Astrocyte of the cerebellum (primary cell): ENCODE measurements around the gene ADCY1.

Experiments used
- DNase-seq: peaks from one replicate; pipeline ENCODE4 v3.0.0-alpha.2; 2011; ENCODE audit warnings: low read depth
- H3K4me3 ChIP-seq: 2 replicates; pipeline ENCODE4 v1.5.1; 2011; ENCODE audit warnings: mild to moderate bottlenecking, low read depth, low read length, moderate library complexity
- in situ Hi-C: cut with HindIII; loops from 2 replicates; pipeline ENCODE4 v1.10.0; 2017; ENCODE audit warnings: low sequenced_read_pairs
- TF ChIP-seq, protein P1 (sequence below): IDR thresholded peaks from 2 replicates; pipeline ENCODE4 v1.5.1; 2012; ENCODE audit warnings: low read length, low read depth, moderate library complexity, mild to moderate bottlenecking; ENCODE audit errors: missing control alignments

The ADCY1 gene

DNA sequence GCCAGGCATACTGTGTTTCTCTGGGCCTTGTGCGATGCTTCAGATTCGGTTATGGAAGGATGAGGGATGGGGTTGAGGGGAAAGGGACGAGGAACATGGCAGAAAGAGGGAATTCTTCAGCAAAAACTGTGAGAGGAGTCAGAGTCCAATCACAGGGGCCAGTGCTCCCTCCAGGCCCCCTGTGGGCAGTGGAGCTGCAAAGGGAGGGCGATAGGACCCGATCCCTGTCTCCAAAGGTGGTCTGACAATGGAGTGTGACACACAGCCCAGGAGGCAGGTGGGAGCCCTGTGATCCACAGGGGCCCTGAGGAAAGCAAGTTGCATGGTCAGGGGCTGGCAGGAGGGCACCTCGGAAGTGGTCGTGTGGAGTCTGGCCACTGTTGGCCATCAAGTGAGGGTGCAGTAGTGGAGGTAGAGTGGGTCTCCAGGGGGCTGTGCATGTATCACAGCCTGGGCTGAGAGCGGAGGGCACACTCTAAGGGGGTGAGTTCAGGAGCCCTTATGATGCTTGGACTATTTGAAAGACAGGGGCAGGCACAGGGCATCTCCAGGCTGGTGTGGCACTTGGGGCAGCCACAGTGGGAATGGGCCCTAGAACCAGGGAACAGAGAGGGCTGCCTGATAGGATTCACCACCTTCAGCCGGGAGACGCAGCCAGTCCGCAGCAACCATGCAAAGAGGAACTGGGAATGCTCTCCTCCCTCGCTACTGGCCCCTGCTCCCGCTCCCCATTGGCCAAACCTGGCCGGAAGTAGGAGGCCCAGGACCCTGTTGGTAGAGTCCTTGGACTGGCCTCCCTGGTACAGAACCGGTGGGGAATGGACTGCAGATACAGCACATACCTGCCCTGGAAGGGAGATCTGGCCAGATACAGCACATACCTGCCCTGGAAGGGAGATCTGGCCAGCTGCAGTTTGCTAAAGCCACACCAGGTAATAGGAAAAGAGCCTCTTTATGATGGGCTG lies 115.9 kb downstream of the ADCY1 start:
- DNase-seq: no peak
- in situ Hi-C loops: no loop called here
- no peak overlapping the region for H3K4me3 ChIP-seq
- TF ChIP-seq, protein P1, sequence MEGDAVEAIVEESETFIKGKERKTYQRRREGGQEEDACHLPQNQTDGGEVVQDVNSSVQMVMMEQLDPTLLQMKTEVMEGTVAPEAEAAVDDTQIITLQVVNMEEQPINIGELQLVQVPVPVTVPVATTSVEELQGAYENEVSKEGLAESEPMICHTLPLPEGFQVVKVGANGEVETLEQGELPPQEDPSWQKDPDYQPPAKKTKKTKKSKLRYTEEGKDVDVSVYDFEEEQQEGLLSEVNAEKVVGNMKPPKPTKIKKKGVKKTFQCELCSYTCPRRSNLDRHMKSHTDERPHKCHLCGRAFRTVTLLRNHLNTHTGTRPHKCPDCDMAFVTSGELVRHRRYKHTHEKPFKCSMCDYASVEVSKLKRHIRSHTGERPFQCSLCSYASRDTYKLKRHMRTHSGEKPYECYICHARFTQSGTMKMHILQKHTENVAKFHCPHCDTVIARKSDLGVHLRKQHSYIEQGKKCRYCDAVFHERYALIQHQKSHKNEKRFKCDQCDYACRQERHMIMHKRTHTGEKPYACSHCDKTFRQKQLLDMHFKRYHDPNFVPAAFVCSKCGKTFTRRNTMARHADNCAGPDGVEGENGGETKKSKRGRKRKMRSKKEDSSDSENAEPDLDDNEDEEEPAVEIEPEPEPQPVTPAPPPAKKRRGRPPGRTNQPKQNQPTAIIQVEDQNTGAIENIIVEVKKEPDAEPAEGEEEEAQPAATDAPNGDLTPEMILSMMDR: no peak

DNA sequence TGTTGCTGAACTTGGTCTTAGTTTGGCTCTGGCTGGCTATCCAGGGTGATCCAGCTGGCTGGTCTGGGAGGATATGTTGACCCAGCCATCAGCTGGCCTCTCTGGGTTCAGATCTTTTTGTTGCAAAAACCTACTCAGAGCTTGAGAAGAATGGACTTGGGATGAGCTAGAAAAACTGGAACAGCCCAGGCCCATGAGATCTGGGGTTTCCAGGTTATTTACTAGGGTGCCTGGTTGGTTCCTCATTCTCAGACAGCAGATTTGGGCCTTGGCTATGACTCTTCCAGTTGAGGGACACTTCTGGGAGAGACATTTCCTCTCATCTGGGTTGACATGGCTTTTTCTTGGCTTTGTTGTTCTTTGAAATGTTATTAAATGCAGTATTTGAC lies 116.6 kb downstream of the ADCY1 start:
- H3K4me3 ChIP-seq: no peak overlapping the region
- no peak for DNase-seq
- in situ Hi-C loops: no loop called here
- TF ChIP-seq, protein P1: no peak

DNA sequence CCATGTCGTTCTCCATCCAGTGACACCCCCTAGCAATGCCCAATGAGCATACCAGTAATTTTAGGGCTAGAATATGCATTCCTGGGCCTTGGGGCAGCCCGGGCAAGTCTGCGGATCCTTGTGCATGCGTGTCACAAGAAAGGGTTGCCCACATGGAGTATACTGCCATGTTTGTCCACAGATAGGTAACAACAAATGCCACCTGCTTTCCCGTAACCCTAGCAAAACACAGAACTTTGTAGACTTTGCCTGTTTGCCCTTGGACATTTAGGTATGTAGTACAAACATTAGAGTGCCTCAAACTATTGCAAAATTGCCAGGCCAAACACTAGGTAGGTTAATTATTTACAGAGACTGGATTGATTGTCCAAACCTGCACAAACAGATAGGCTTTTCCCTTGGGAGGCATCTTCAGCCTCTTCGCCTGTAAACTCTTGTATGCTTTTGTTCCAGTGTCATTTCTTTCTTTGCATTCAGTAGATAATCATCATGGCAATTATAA lies 117.0 kb downstream of the ADCY1 start:
- in situ Hi-C loops: no loop called here
- H3K4me3 ChIP-seq: no peak overlapping the region
- no peak for DNase-seq
- TF ChIP-seq, protein P1: no peak

DNA sequence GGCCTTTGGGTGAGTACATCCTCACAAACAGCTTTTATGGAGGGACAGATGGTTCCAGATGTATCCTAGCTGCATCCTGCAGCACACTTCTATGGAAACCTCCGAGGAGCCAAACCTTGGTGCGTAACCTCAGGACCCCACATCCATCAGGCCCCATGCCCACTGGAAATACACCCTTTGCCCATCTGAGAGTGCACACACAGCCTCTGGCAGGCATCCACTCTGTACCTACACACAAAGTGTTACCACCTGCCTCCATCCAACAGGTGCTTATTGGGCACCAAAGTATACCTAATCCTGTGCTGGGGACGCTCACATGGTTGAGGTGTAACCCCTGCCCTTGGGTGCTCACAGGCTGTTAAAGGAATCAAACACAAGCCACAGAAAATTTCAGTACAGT lies 117.9 kb downstream of the ADCY1 start:
- no peak overlapping the region for H3K4me3 ChIP-seq
- DNase-seq: no peak
- in situ Hi-C loops: no loop called here
- TF ChIP-seq, protein P1: no peak

DNA sequence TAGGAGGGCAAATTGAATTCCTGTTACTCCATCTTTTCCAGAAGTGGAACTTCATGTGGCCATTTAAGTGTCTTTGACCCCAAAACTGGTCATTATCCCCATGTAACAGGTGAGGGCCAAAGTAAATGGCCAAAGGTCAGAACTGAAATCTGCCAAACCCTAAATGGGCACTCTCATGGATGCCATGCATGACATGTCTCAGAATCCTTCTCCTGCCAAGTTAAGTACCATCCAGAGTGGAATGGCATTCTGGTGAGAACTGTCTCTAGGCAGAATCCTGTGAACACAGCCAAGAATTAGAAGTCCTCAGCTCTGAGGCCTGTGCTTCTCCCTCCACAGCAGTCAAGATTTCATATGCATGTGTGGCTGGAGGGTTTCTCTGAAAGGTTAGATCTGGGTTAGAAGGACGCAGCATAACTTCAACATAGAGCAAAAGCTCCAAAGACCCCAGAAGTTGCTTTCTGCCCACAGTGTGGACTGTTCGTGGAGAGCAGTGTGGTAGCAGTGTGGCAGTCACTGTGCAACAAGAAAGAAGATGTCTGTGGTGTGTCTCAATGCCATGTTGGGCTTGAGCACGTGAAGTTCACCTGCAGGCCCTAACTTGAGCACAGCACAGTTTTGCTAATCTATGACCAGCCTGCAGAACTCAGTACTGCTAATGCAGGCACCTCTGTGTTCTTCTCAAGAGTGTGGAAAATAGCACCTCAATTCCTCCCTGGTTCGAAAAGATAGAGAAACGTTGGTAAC lies 121.3 kb downstream of the ADCY1 start:
- TF ChIP-seq, protein P1: no peak
- H3K4me3 ChIP-seq: no peak overlapping the region
- in situ Hi-C loops: no loop called here
- no peak for DNase-seq

DNA sequence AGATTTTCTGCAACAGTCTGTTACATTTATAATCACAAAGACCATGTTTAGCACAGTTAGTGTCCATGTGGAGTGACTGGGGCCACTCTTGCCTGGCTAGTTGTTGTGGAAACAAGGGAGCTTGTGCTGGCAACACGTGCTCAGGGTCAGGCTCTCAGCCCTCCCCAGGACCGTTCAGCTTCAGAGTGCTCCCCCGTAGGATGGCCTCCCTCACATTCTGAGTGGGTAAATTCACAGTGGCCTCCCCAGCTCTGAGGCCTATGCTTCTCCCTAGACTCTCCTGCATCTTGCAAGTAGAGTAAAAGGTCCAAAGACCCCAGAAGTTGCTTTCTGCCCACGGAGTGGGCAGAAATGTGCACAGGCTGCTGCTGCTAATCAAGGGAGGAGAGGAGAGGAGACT lies 122.3 kb downstream of the ADCY1 start:
- TF ChIP-seq, protein P1: no peak
- no peak overlapping the region for H3K4me3 ChIP-seq
- DNase-seq: no peak
- in situ Hi-C loops: no loop called here
